H1 (cell line): ENCODE measurements around the gene GPC4. TPM values are rescaled to one million over a fixed set of nuclear protein-coding genes. Genes with fewer than 3 reads are reported as not detected.

Source experiments
- CTCF ChIA-PET: fragments of 300-600 bp; sonication (Branson Sonifier 250); formaldehyde crosslinking; loops from one replicate; lab custom pipeline; 2021; ENCODE audit not compliant: partially characterized antibody; lab: Charles Lee
- POLR2A ChIA-PET: fragments of 300-600 bp; sonication (Branson Sonifier 250); formaldehyde crosslinking; loops from one replicate; lab custom pipeline; 2021; ENCODE audit warnings: inconsistent platforms; ENCODE audit not compliant: partially characterized antibody; lab: Charles Lee
- DNase-seq, 2 experiments: peaks; one replicate each; pipeline versions ENCODE4 v3.0.0 to v3.0.0-alpha.2; 2010 to 2022; ENCODE audit warnings: low spot score in 2 of 2, low read depth in 1 of 2, mixed read lengths in 1 of 2
- FAIRE-seq: peaks from 2 replicates; lab custom pipeline; 2011; peaks lifted over from hg19 to GRCh38; lab: Jason Lieb, UNC
- H2AFZ ChIP-seq: 2 replicates; pipeline ENCODE4 v1.8.1; 2012; ENCODE audit warnings: low read length, inconsistent platforms
- H2AK5ac ChIP-seq: 2 replicates; pipeline ENCODE4 v1.6.1; 2013; ENCODE audit warnings: low read depth, low read length
- H2BK120ac ChIP-seq: replicated peaks from 2 replicates; pipeline ENCODE3; 2013; ENCODE audit warnings: low read depth, low read length, inconsistent platforms
- H2BK12ac ChIP-seq: 2 replicates; pipeline ENCODE4 v1.6.1; 2013; ENCODE audit warnings: low read depth, low read length
- H2BK15ac ChIP-seq: 2 replicates; pipeline ENCODE4 v1.6.1; 2013; ENCODE audit warnings: low read length
- H2BK20ac ChIP-seq: 2 replicates; pipeline ENCODE4 v1.6.1; 2013; ENCODE audit warnings: low read length
- H2BK5ac ChIP-seq: 2 replicates; pipeline ENCODE4 v1.6.1; 2013; ENCODE audit warnings: low read depth, low read length
- H3K14ac ChIP-seq: 2 replicates; pipeline ENCODE4 v1.6.1; 2013; ENCODE audit warnings: inconsistent platforms; ENCODE audit not compliant: insufficient read length
- H3K18ac ChIP-seq: 2 replicates; pipeline ENCODE4 v1.6.1; 2013; ENCODE audit warnings: low read length; ENCODE audit errors: extremely low read depth
- H3K23ac ChIP-seq: 2 replicates; pipeline ENCODE4 v1.6.1; 2013; ENCODE audit warnings: inconsistent platforms; ENCODE audit not compliant: insufficient read length
- H3K23me2 ChIP-seq: 2 replicates; pipeline ENCODE4 v1.6.1; 2013; ENCODE audit warnings: low read depth, low read length
- H3K27ac ChIP-seq: 2 replicates; pipeline ENCODE4 v1.6.1; 2011; ENCODE audit warnings: low read depth, low read length, inconsistent platforms
- H3K27me3 ChIP-seq, 4 experiments: replicated peaks in 1 of 4; 1 replicate in 1 of 4; 2 replicates in 3 of 4; pipeline versions ENCODE4 v1.6.1 to v1.8.1; 2011 to 2013; ENCODE audit warnings: low read length in 3 of 4, mild to moderate bottlenecking in 3 of 4, inconsistent platforms in 2 of 4, mixed read lengths in 2 of 4, moderate library complexity in 1 of 4; ENCODE audit not compliant: control insufficient read depth in 3 of 4, insufficient read depth in 3 of 4; ENCODE audit errors: extremely low read depth in 1 of 4
- H3K36me3 ChIP-seq, 4 experiments: 2 replicates each; pipeline versions ENCODE4 v1.6.1 to v1.8.1; 2011 to 2013; ENCODE audit warnings: mild to moderate bottlenecking in 4 of 4, low read length in 3 of 4, moderate library complexity in 2 of 4, control low read depth in 1 of 4, inconsistent platforms in 1 of 4; ENCODE audit not compliant: insufficient read depth in 4 of 4, control insufficient read depth in 2 of 4
- H3K4ac ChIP-seq: replicated peaks from 2 replicates; pipeline ENCODE3; 2013; ENCODE audit warnings: low read length, low read depth, mixed read lengths, inconsistent platforms; ENCODE audit not compliant: insufficient read length
- H3K4me1 ChIP-seq, 4 experiments: replicated peaks in 1 of 4; 1 replicate in 1 of 4; 2 replicates in 3 of 4; pipeline versions ENCODE4 v1.6.1 to v1.8.1; 2011 to 2013; ENCODE audit warnings: low read length in 3 of 4, inconsistent platforms in 2 of 4, mixed read lengths in 1 of 4; ENCODE audit not compliant: insufficient read depth in 4 of 4, control insufficient read depth in 3 of 4
- H3K4me2 ChIP-seq, 2 experiments: 2 replicates each; pipeline versions ENCODE4 v1.6.1 to v1.8.1; 2011 to 2013; ENCODE audit warnings: low read depth in 2 of 2, low read length in 2 of 2, control low read depth in 1 of 2, inconsistent platforms in 1 of 2, mild to moderate bottlenecking in 1 of 2; ENCODE audit not compliant: insufficient read depth in 1 of 2
- H3K4me3 ChIP-seq, 4 experiments: fragments of 200-600, 300-600 bp in 1 of 4; sonication (generic), shearing (Covaris generic), sonication (Bioruptor Twin) in 1 of 4; 2 replicates each; pipeline versions ENCODE4 v1.5.1 to v1.8.1; 2011 to 2016; ENCODE audit warnings: low read length in 4 of 4, low read depth in 3 of 4, control low read depth in 2 of 4, inconsistent platforms in 2 of 4, mild to moderate bottlenecking in 2 of 4, mixed read lengths in 1 of 4, moderate library complexity in 1 of 4; ENCODE audit not compliant: insufficient read depth in 2 of 4; ENCODE audit errors: extremely low read depth in 1 of 4
- H3K56ac ChIP-seq: replicated peaks from 2 replicates; pipeline ENCODE3; 2013; ENCODE audit warnings: low read depth, mild to moderate bottlenecking, mixed read lengths, low read length, inconsistent platforms; ENCODE audit not compliant: insufficient read length
- H3K79me1 ChIP-seq: 2 replicates; pipeline ENCODE4 v1.6.1; 2013; ENCODE audit warnings: low read depth, low read length, control low read depth
- H3K79me2 ChIP-seq, 2 experiments: 2 replicates each; pipeline versions ENCODE4 v1.6.1 to v1.8.1; 2012 to 2013; ENCODE audit warnings: low read length in 2 of 2, mild to moderate bottlenecking in 2 of 2, inconsistent platforms in 1 of 2; ENCODE audit not compliant: insufficient read depth in 2 of 2, control insufficient read depth in 1 of 2
- H3K9ac ChIP-seq, 4 experiments: replicated peaks in 1 of 4; 1 replicate in 1 of 4; 2 replicates in 3 of 4; pipeline versions ENCODE4 v1.6.1 to v1.8.1; 2011 to 2013; ENCODE audit warnings: low read depth in 3 of 4, low read length in 3 of 4, control low read depth in 2 of 4, mild to moderate bottlenecking in 2 of 4, moderate library complexity in 2 of 4, inconsistent platforms in 1 of 4; ENCODE audit errors: extremely low read depth in 1 of 4
- H3K9me3 ChIP-seq, 2 experiments: 2 replicates each; pipeline versions ENCODE4 v1.6.1 to v1.8.1; 2012 to 2013; ENCODE audit warnings: mild to moderate bottlenecking in 2 of 2, moderate library complexity in 2 of 2, control low read depth in 1 of 2, inconsistent platforms in 1 of 2, low read depth in 1 of 2, low read length in 1 of 2, mixed read lengths in 1 of 2; ENCODE audit not compliant: insufficient read depth in 2 of 2
- H4K20me1 ChIP-seq, 2 experiments: replicated peaks in 1 of 2; 2 replicates each; pipeline versions ENCODE3 to v1.8.1; 2011 to 2013; ENCODE audit warnings: inconsistent platforms in 2 of 2, low read length in 2 of 2, mild to moderate bottlenecking in 1 of 2; ENCODE audit not compliant: insufficient read depth in 2 of 2, control insufficient read depth in 1 of 2
- H4K5ac ChIP-seq: 2 replicates; pipeline ENCODE4 v1.6.1; 2013; ENCODE audit warnings: low read length, low read depth, mixed read lengths, inconsistent platforms; ENCODE audit not compliant: insufficient read length
- H4K8ac ChIP-seq: 2 replicates; pipeline ENCODE4 v1.8.0; 2013; ENCODE audit warnings: mild to moderate bottlenecking, moderate library complexity, low read length, inconsistent platforms; ENCODE audit not compliant: insufficient read depth; ENCODE audit errors: extremely low read depth
- H4K91ac ChIP-seq: replicated peaks from 2 replicates; pipeline ENCODE3; 2013; ENCODE audit warnings: low read length, mixed read lengths, inconsistent platforms; ENCODE audit not compliant: insufficient read length
- TEAD4 ChIP-seq: IDR thresholded peaks from 2 replicates; pipeline ENCODE4 v1.6.1; 2012; ENCODE audit warnings: low read depth, low read length, inconsistent platforms, mixed read lengths
- WGBS, 2 experiments: shearing (Covaris generic) in 1 of 2; methylation state at CpG; one replicate each; pipeline versions ENCODE4 v1.1.6 to v1.1.7; 2013 to 2015; ENCODE audit warnings: low lambda C conversion rate in 2 of 2, mixed read lengths in 2 of 2, inconsistent platforms in 1 of 2, low coverage in 1 of 2, missing lambda C conversion rate in 1 of 2; ENCODE audit not compliant: insufficient replicate concordance in 2 of 2, insufficient coverage in 1 of 2, insufficient read length in 1 of 2; ENCODE audit errors: extremely low coverage in 1 of 2, missing lambda C conversion rate in 1 of 2; 5-methylcytosine and 5-hydroxymethylcytosine counted together
- polyA plus RNA-seq, 7 experiments: library from polyadenylated mRNA; depleted of rRNA in 3 of 7; stranded (reverse) in 5 of 7; unstranded in 2 of 7; fragments of >200 nt in 5 of 7; fragments of 200-250 nt in 2 of 7; gene quantifications; 1 replicate in 5 of 7; 2 replicates in 1 of 7; 4 replicates in 1 of 7; pipeline versions ENCODE4 v1.2.1 to v1.2.3, GENCODE V29; 2011 to 2013; ENCODE audit warnings: missing spikeins in 2 of 7, mixed read lengths in 2 of 7
- total RNA-seq: library from RNA; stranded (reverse); fragmentation: NEBNext Ultra II Directional; extraction: Animal tissue kit (Norgen Biotek cat#: 25700); gene quantifications from 2 replicates; pipeline ENCODE4 v1.2.1, GENCODE V29; 2021
- TF ChIP-seq, protein P1 (sequence below): IDR thresholded peaks from 2 replicates; pipeline ENCODE4 v1.6.1; 2011; ENCODE audit warnings: low read length, improper control_type of control experiment

GPC4 gene
- total and polyA plus RNA-seq, 2 of the 8 experiments (the other 6 are each of a cell fraction or from before 2014, with no cell fraction given), result 46.8 to 230 TPM

DNA sequence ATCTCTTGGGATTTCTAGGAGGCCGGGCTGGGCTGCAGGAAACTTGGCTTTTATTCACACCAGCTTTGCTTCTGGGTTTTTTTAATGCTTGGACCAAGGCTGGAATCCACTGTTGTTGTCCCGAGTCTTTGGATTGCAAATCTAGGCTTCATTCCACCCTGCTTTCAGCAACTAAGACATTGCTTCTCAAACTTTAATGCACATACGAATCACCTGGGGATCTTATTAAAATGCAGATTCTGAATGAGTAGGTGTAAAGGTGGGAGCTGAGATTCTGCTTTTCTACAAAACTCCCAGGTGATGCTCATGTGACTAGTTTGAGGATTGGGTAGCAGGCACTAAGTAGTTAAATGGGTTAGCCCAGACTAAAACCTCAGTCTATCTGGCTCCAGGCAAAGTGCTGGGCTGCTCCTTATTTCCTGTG is 39.2 kb upstream of the GPC4 start:
- DNase-seq (no peak), FAIRE-seq (peak; percentile 70)
- ChIA-PET POLR2A (interaction anchor here (0.7 to 1.7 kb wide), 3 partner anchors 9 to 41 kb away, joined by 4 to 7 read pairs (median 4); no protein-coding TSS in a partner anchor), CTCF (no interaction called here)
- Histone ChIP-seq H2BK120ac (peak overlapping the region; percentile 97), H3K23ac (no peak overlapping the region), H3K79me1 (no peaks in the 10 kb centered on the region), H2AK5ac (0 out of 2 replicates have a peak overlapping the region, but pooled peaks have one; percentile 93), H3K14ac (no peak overlapping the region), H3K4me2 (peak overlapping the region; percentile 19 to 45; a peak in 3 of 4 replicates), H3K79me2 (no peaks in the 10 kb centered on the region), H4K8ac (no peak overlapping the region), H4K91ac (no peak overlapping the region), H3K4ac (no peak overlapping the region), H3K9ac (no peak overlapping the region; a peak in 1 of 7 replicates), H2BK15ac (no peak overlapping the region), H3K27ac (no peak overlapping the region; the same call in 1 of the 2 replicates), H3K9me3 (no peaks in the 10 kb centered on the region), H2BK12ac (peak overlapping the region; percentile 87; the same call in 1 of the 2 replicates), H2BK5ac (peak overlapping the region; percentile 98), H3K18ac (peak overlapping the region; percentile 75), H3K56ac (no peak overlapping the region), H3K4me3 (peak overlapping the region in 1 of 4 experiments; percentile 1; a peak in 1 of 8 replicates), H3K23me2 (no peaks in the 10 kb centered on the region), H3K36me3 (no peaks in the 10 kb centered on the region), H2BK20ac (no peak overlapping the region), H2AFZ (no peak overlapping the region), H3K27me3 (no peaks in the 10 kb centered on the region), H3K4me1 (peaks cover 0 to 16% (median 7%) of the 10 kb centered on the region in 4 experiments; a peak in 3 of 7 replicates), H4K5ac (peak overlapping the region; percentile 85), H4K20me1 (no peaks in the 10 kb centered on the region)
- 2% methylated on average over 3 of the region's 3 CpGs; no CpG with 5 or more reads in 1 of the 2 experiments for WGBS, 2 experiments
- TF ChIP-seq, protein P1, sequence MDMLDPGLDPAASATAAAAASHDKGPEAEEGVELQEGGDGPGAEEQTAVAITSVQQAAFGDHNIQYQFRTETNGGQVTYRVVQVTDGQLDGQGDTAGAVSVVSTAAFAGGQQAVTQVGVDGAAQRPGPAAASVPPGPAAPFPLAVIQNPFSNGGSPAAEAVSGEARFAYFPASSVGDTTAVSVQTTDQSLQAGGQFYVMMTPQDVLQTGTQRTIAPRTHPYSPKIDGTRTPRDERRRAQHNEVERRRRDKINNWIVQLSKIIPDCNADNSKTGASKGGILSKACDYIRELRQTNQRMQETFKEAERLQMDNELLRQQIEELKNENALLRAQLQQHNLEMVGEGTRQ, result 0 out of 2 replicates have a peak, but pooled peaks have one; percentile 39
- TF ChIP-seq TEAD4, result no peak
